BLaER1 (cell line): ENCODE measurements around the gene GC.
"Not testable (repeated sequence)": the region's sequence is repeated elsewhere in the genome, so short reads cannot be mapped to it uniquely, and the experiment has no call there.

Experiments
- H3K27ac ChIP-seq: shearing (Covaris generic); formaldehyde crosslinking; 2 replicates; pipeline ENCODE4 v1.8.1; 2022
- H3K27me3 ChIP-seq: shearing (Covaris generic); formaldehyde crosslinking; 2 replicates; pipeline ENCODE4 v1.8.1; 2022
- H3K36me3 ChIP-seq: shearing (Covaris generic); formaldehyde crosslinking; 2 replicates; pipeline ENCODE4 v1.8.1; 2022
- H3K4me1 ChIP-seq: shearing (Covaris generic); formaldehyde crosslinking; 2 replicates; pipeline ENCODE4 v1.8.1; 2022
- H3K4me2 ChIP-seq: shearing (Covaris generic); formaldehyde crosslinking; 2 replicates; pipeline ENCODE4 v1.8.1; 2022
- H3K4me3 ChIP-seq: shearing (Covaris generic); formaldehyde crosslinking; 2 replicates; pipeline ENCODE4 v1.8.1; 2022
- H3K9ac ChIP-seq: shearing (Covaris generic); formaldehyde crosslinking; 2 replicates; pipeline ENCODE4 v1.8.1; 2022
- H3K9me3 ChIP-seq: shearing (Covaris generic); formaldehyde crosslinking; 2 replicates; pipeline ENCODE4 v1.8.1; 2022
- H4K20me1 ChIP-seq: shearing (Covaris generic); formaldehyde crosslinking; 2 replicates; pipeline ENCODE4 v1.8.1; 2022
- Cebpa-rat ChIP-seq: shearing (Covaris generic); IDR thresholded peaks from 2 replicates; pipeline ENCODE4 v1.8.1; 2022

GC gene

DNA sequence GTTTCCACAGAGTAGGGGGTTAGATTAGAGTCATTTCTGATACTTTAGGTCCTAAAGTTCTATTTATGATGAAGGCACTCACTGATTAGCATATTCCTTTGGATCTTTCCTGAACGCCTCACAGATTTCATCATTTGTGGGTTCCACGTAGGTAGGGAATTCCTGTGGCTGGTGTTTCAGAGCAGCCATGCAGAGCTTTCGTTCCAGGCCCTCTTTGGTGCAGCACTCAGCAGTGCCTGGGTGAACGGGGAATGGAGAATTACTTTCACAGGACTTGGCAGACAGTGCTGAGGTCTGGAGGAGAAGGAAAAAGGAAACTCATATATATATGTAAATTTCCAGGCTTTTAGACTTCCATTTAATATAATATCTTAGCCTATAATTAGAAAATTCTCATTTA, 18.5 kb downstream of the GC start:
- no peaks in the 10 kb centered on the region for H3K9me3 ChIP-seq
- no peaks in the 10 kb centered on the region for H3K36me3 ChIP-seq
- H3K4me2 ChIP-seq: no peak overlapping the region
- H3K27ac ChIP-seq: no peak overlapping the region
- H4K20me1 ChIP-seq: no peaks in the 10 kb centered on the region
- TF ChIP-seq Cebpa-rat: no peak
- H3K9ac ChIP-seq: no peak overlapping the region
- no peak overlapping the region for H3K4me3 ChIP-seq
- no peaks in the 10 kb centered on the region for H3K4me1 ChIP-seq
- H3K27me3 ChIP-seq: no peaks in the 10 kb centered on the region

DNA sequence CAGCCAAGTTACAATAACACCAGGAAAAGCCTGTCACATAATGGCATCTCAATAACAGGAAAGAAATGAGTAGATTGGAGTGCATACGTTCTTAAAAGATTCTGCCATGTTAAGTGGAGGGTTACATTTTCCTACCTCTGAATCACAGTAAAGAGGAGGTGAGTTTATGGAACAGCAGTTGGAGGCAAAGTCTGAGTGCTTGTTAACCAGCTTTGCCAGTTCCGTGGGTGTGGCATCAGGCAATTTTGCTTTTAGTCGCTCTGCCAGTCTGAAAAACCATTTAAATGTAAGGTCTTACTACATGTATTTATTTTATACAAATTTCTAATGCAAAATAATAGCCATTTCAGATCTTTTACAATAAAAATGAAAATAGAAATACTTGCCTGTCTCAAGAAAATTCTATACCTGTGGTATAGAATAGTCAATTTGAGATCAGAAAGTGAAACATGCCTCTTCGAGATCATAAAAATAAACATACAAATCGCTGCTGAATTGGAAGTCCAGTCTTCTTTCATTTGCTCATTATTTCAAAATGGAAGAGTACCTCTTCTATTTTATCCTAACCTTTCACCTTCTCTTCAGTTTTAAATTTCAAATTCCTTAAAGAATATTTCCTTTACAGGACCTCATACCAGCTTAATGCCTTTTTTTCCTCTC, 31.4 kb downstream of the GC start:
- Histone ChIP-seq H3K36me3 (no peaks in the 10 kb centered on the region), H3K27me3 (no peaks in the 10 kb centered on the region), H3K4me2 (no peak overlapping the region), H4K20me1 (no peaks in the 10 kb centered on the region), H3K27ac (no peak overlapping the region), H3K4me3 (no peak overlapping the region), H3K9me3 (no peaks in the 10 kb centered on the region), H3K9ac (no peak overlapping the region), H3K4me1 (no peaks in the 10 kb centered on the region)
- no peak for TF ChIP-seq Cebpa-rat

DNA sequence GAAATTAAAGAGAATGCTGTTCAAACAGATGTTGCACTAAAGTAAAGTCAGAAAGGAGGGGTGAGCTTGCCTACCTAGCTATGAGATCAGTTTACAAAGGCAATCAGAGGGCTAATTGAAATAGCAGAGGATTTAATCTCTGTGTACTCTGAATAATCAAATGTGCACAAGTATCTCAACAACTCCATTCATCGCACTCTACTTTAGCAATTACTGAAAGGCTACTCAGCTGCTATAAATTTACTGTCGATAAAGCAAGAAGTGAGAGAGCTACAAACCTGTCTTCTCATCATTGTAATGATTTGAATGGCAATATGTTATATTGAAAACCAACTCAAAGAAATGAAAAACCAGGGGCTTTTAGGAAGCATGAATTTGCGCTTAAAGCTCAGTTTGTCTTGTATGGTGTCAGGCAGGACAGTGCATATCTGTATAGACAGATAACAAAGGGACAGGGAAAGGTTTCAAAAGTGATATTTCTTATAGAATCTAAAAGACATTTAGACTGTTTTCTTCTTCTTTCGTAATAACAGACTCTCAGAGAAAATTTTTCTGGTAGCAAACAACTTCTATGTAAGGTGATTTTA, 34.8 kb downstream of the GC start:
- Histone ChIP-seq H3K4me3 (no peak overlapping the region), H3K9ac (no peak overlapping the region), H3K27ac (no peak overlapping the region), H3K4me2 (no peak overlapping the region), H3K4me1 (no peaks in the 10 kb centered on the region), H3K36me3 (no peaks in the 10 kb centered on the region), H3K27me3 (no peaks in the 10 kb centered on the region), H3K9me3 (no peaks in the 10 kb centered on the region), H4K20me1 (no peaks in the 10 kb centered on the region)
- TF ChIP-seq Cebpa-rat: no peak

DNA sequence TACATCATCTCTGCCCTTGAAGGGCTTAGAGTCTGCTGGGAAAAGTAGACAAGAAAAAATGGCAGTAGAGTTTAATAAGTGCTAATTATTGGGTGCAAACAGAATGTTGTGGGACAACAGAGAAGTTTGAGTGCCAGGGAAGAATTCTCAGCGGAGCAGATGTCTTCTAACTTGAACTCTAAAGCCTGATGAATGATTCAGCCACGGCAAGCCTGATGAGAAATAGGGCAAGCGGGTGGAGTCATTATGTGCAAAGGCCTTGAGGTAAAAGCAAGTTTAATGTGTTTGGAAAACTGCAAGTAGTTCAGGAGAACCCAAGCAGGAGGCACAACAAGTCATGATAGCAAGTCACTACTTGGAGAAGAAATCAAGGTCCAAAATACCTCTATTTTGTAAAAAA, 37.5 kb downstream of the GC start:
- no peak for TF ChIP-seq Cebpa-rat
- H3K4me3 ChIP-seq: no peak overlapping the region
- H3K27me3 ChIP-seq: no peaks in the 10 kb centered on the region

DNA sequence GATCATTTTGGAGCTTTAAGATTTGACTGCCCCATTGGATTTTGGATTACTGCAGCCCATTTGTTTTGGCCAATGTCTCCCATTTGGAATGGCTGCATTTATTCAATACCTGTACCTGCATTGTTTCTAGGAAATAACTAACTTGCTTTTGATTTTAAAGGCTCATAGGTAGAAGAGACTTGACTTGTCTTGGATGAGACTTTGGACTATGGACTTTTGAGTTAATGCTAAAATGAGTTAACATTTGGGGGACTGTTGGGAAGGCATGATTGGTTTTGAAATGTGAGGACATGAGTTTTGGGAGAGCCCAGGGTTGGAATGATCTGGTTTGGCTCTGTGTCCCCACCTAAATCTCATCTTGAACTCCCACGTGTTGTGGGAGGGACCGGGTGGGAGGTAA, 45.1 kb downstream of the GC start:
- H3K9ac ChIP-seq, H3K9me3 ChIP-seq, H4K20me1 ChIP-seq, H3K36me3 ChIP-seq, H3K4me1 ChIP-seq, H3K27ac ChIP-seq, H3K4me2 ChIP-seq, H3K4me3 ChIP-seq, H3K27me3 ChIP-seq: not testable (repeated sequence)

More for the DNA sequence above, 37.5 kb downstream of the GC start:
- Histone ChIP-seq H3K4me2 (no peak overlapping the region), H3K27ac (no peak overlapping the region), H3K4me1 (no peaks in the 10 kb centered on the region), H3K9ac (no peak overlapping the region), H3K9me3 (no peaks in the 10 kb centered on the region), H4K20me1 (no peaks in the 10 kb centered on the region), H3K36me3 (no peaks in the 10 kb centered on the region)

DNA sequence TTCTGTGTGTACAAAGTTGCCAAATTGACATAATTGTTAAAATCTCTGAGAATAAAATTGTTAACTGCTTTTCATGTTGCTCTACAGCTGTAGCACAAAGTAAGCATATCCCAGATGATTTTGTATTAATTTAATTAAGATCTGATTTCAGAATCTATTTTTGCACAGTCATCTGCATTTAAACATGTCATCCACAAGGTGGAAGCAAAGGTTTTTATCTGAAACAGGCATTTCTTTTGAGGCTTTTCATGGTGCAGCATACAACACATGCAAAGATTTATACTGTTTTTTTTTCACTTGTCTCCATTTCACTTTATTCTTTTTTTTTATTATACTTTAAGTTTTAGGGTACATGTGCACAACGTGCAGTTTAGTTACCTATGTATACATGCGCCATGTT, 51.2 kb downstream of the GC start:
- H3K9ac ChIP-seq: no peak overlapping the region
- no peaks in the 10 kb centered on the region for H3K4me1 ChIP-seq
- no peak for TF ChIP-seq Cebpa-rat
- H3K9me3 ChIP-seq: peaks cover 4% of the 10 kb centered on the region; the same call in 1 of the 2 replicates
- H3K27ac ChIP-seq: no peak overlapping the region
- H3K4me3 ChIP-seq: no peak overlapping the region
- no peaks in the 10 kb centered on the region for H3K27me3 ChIP-seq
- H3K36me3 ChIP-seq: no peaks in the 10 kb centered on the region
- no peaks in the 10 kb centered on the region for H4K20me1 ChIP-seq
- no peak overlapping the region for H3K4me2 ChIP-seq

DNA sequence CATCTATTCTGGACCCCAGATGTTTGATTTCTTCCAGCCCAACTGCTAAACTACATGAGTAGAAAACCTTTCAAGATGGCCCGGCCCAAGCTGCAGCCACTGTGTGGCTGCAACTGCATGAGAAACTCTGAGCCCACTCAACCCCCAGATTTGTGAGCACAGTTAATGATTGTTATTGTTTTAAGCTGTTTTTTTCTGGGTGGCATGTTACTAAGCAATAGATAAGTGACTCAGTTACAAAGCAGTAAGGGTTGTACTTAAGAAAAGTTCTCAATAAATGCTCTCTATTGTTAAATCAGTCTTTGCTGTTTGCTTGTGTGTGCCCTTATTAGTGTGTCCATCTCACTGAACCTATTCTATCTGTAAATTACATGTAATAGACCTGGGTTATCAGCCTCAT, 51.8 kb downstream of the GC start:
- no peaks in the 10 kb centered on the region for H4K20me1 ChIP-seq

DNA sequence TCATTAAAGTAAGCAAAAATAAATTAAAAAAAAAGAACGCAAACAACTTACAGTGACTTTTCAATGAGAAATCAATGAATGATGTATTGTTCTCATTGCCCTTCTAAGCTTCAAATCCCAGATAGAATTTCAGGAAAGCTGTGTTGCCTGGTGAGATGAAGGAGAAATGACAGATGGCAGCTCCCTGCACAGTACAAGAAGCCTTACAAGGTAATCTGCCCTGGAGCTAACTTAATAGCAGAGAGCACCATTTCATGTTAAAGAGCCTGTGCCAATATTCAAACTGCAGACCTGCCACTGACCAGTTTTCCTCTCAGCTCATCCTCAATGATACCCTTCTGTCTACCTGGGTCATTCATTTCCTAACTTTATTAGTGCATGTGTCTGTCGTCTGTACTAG, 54.0 kb downstream of the GC start:
- H3K36me3 ChIP-seq: no peaks in the 10 kb centered on the region
- no peak overlapping the region for H3K27ac ChIP-seq
- no peaks in the 10 kb centered on the region for H3K4me1 ChIP-seq
- H3K9me3 ChIP-seq: no peaks in the 10 kb centered on the region
- H3K9ac ChIP-seq: no peak overlapping the region
- H3K4me2 ChIP-seq: no peak overlapping the region
- H3K4me3 ChIP-seq: no peak overlapping the region
- H3K27me3 ChIP-seq: no peaks in the 10 kb centered on the region
- no peak for TF ChIP-seq Cebpa-rat
- no peaks in the 10 kb centered on the region for H4K20me1 ChIP-seq

More for the DNA sequence above, 51.8 kb downstream of the GC start:
- Histone ChIP-seq H3K9me3 (peaks cover under 1% of the 10 kb centered on the region; the same call in 1 of the 2 replicates), H3K4me1 (no peaks in the 10 kb centered on the region), H3K4me2 (no peak overlapping the region), H3K27me3 (no peaks in the 10 kb centered on the region), H3K27ac (no peak overlapping the region), H3K9ac (no peak overlapping the region), H3K4me3 (no peak overlapping the region), H3K36me3 (no peaks in the 10 kb centered on the region)
- TF ChIP-seq Cebpa-rat: no peak

DNA sequence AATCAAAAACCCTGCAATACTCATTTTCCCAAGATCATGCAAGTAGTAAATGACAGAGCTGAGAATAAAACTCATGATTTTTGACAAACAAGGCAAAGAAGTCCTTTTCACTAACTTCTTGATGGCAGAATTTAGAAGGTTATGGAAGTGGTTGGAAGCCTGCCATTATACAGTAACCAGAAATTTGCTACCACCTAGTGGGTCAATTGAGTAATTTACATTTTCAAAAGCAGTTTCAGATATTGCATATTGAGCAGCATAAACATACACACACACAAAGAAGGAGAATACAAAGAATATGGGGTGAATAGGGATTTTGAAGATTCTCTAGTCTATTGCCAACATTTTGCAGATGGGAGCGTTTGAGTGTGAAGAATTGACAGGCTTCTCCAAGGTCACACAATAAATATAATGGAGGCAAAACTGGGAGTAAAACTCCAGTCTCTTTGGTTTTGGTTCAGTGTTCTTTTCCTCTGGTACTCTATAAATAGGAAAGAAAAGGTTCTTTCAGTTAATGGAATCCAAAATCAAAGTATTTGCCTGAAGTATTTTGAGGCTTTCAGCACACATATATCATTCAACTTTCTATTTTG, 70.2 kb downstream of the GC start:
- H3K4me3 ChIP-seq: no peak overlapping the region
- no peak overlapping the region for H3K27ac ChIP-seq
- no peaks in the 10 kb centered on the region for H3K36me3 ChIP-seq
- H3K27me3 ChIP-seq: no peaks in the 10 kb centered on the region
- H3K4me2 ChIP-seq: no peak overlapping the region
- H3K9ac ChIP-seq: no peak overlapping the region
- no peaks in the 10 kb centered on the region for H4K20me1 ChIP-seq
- TF ChIP-seq Cebpa-rat: no peak
- H3K4me1 ChIP-seq: no peaks in the 10 kb centered on the region
- no peaks in the 10 kb centered on the region for H3K9me3 ChIP-seq

DNA sequence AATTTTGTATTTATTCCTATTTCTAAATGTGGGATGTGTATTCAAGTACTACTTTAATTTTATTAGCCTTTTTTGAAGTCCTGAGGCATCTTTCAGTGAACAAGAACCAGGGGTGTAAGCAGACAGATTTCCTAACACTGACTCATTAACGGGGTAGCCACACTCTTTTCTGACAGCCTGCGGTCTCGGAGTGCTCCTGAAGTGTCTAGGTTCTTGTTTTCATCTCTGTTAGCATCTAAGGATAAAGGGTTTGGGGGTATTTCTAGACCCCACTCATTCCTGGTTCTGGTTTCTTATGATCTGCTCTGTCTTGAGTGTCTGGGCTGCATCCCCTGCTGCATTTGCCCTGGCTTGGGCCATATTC, 71.9 kb downstream of the GC start:
- no peak for TF ChIP-seq Cebpa-rat
- no peaks in the 10 kb centered on the region for H3K36me3 ChIP-seq
- no peak overlapping the region for H3K4me2 ChIP-seq
- H3K9ac ChIP-seq: no peak overlapping the region
- no peaks in the 10 kb centered on the region for H4K20me1 ChIP-seq
- H3K9me3 ChIP-seq: no peaks in the 10 kb centered on the region
- H3K4me3 ChIP-seq: no peak overlapping the region
- no peaks in the 10 kb centered on the region for H3K27me3 ChIP-seq
- no peak overlapping the region for H3K27ac ChIP-seq
- H3K4me1 ChIP-seq: no peaks in the 10 kb centered on the region
